D721Med (cell line): Measurements from ENCODE around the gene ST3GAL2.

Experiments used
- DNase-seq: peaks from one replicate; pipeline ENCODE4 v3.0.0; 2011; ENCODE audit warnings: low spot score; ENCODE audit not compliant: insufficient read length
- FAIRE-seq: peaks from 2 replicates; lab custom pipeline; 2011; peaks lifted over from hg19 to GRCh38; lab: Jason Lieb, UNC
- CTCF ChIP-seq: IDR thresholded peaks from 2 replicates; pipeline ENCODE4 v1.5.1; 2012; ENCODE audit warnings: mild to moderate bottlenecking, control low read depth; ENCODE audit not compliant: insufficient read depth; ENCODE audit errors: missing control alignments

Gene ST3GAL2

GRCh38 chr16:70466805-70467076 is 27.8 kb upstream of the ST3GAL2 start:
- TF ChIP-seq CTCF: no peak
- FAIRE-seq: no peak
- DNase-seq: no peak

GRCh38 chr16:70465999-70466804 is 27.3 kb upstream of the ST3GAL2 start:
- DNase-seq: no peak
- no peak for FAIRE-seq
- no peak for TF ChIP-seq CTCF

GRCh38 chr16:70463235-70463634 is 24.3 kb upstream of the ST3GAL2 start:
- TF ChIP-seq CTCF: no peak

GRCh38 chr16:70460737-70461261 is 21.9 kb upstream of the ST3GAL2 start:
- no peak for FAIRE-seq
- TF ChIP-seq CTCF: no peak
- DNase-seq: no peak

More at GRCh38 chr16:70463235-70463634, 24.3 kb upstream of the ST3GAL2 start:
- no peak for DNase-seq
- FAIRE-seq: no peak

GRCh38 chr16:70457446-70458166 is 18.7 kb upstream of the ST3GAL2 start:
- no peak for FAIRE-seq
- DNase-seq: no peak
- no peak for TF ChIP-seq CTCF

- no peak for FAIRE-seq
- DNase-seq: no peak
Measured at GRCh38 chr16:70455910-70456309, 17.0 kb upstream of the ST3GAL2 start.

More at GRCh38 chr16:70455910-70456309, 17.0 kb upstream of the ST3GAL2 start:
- no peak for TF ChIP-seq CTCF
